Tibial nerve (tissue), 4 donors: ENCODE measurements around the gene SNTB2.

Experiments used
- CTCF ChIP-seq, 5 experiments: fragments of 200-600 bp in 3 of 5; fragments of 450-650 bp in 2 of 5; sonication (generic) in 3 of 5; IDR thresholded peaks; one replicate each; pipeline ENCODE4 v1.5.1; 2016 to 2019; ENCODE audit warnings: antibody characterized with exemption in 5 of 5, mild to moderate bottlenecking in 3 of 5, moderate library complexity in 2 of 5
- EP300 ChIP-seq, 2 donors: sonication (generic); formaldehyde crosslinking; IDR thresholded peaks; one replicate each; pipeline ENCODE4 v1.6.1; 2017; ENCODE audit warnings: antibody characterized with exemption in 2 of 2, mild to moderate bottlenecking in 1 of 2
- POLR2A ChIP-seq, 2 donors: fragments of 450-650 bp; IDR thresholded peaks; one replicate each; pipeline ENCODE4 v1.6.1; 2017; ENCODE audit warnings: antibody characterized with exemption in 2 of 2, mild to moderate bottlenecking in 2 of 2, moderate library complexity in 2 of 2

- no peak for TF ChIP-seq POLR2A (IDR thresholded peaks at IDR 0.05)
- no peak for TF ChIP-seq CTCF (IDR thresholded peaks at IDR 0.05)
- no peak for TF ChIP-seq EP300 (IDR thresholded peaks at IDR 0.05)
Observed at GRCh38 chr16:69298261-69298660, 111.3 kb downstream of the SNTB2 start.
